GM18499 (cell line): ENCODE results near the gene VASH2.
A peak's percentile ranks its signal among the peaks of the same experiment; 100 is the strongest.
"Not testable (repeated sequence)": the region's sequence is repeated elsewhere in the genome, so short reads cannot be mapped to it uniquely, and the experiment has no call there.

Experiments used
- ATAC-seq: cut with Tn5 transposase; IDR thresholded peaks from one replicate; pipeline ENCODE4 v1.9.1; 2021; ENCODE audit warnings: moderate number of reproducible peaks; ENCODE audit not compliant: insufficient read depth, unreplicated experiment

Gene VASH2

GRCh38 chr1:212977781-212978645 is 27.7 kb downstream of the VASH2 start:
- no peak for ATAC-seq

DNA sequence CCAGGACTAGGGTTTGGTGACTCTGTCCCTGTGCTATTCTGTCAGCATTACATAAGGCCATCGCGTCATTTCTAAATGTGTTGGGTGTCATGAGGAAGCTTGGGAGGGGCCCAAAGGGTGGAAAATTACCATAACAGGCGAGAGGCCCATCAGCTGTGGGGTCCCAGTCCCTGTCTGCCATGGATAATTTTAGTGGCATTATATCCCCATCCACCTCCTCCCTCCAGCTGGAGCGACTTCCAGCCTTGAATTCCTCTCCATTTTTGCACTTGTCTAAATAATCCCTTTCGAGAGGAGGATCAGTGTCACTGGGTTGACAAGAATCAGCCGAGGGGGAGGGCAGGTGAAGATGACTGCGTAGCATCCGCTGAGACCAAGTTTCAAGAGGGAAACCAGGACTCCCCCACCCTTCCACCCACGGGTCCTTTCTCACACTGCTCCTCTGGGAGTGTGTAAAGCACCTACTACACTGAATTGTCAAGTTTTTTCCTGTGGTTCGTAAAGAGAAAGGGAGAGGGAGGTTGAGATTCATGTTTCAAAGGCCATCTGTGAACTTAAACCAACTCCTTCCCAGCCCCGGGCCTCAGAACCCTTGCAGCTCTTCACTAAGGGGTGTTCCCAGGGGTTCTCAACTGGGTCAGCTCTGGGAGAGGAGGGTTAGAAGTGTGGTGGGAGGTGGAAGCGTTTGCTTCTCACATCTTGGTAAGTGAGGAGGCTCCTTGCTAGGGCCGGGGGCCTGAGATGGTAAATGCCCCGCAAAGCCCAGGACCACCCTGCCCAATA is 29.2 kb downstream of the VASH2 start:
- ATAC-seq = peak; percentile 47

- ATAC-seq = no peak
These were observed 29.9 kb downstream of the VASH2 start for GRCh38 chr1:212980123-212980785.

- no peak for ATAC-seq
These were observed 30.7 kb downstream of the VASH2 start for GRCh38 chr1:212981025-212981495.

DNA sequence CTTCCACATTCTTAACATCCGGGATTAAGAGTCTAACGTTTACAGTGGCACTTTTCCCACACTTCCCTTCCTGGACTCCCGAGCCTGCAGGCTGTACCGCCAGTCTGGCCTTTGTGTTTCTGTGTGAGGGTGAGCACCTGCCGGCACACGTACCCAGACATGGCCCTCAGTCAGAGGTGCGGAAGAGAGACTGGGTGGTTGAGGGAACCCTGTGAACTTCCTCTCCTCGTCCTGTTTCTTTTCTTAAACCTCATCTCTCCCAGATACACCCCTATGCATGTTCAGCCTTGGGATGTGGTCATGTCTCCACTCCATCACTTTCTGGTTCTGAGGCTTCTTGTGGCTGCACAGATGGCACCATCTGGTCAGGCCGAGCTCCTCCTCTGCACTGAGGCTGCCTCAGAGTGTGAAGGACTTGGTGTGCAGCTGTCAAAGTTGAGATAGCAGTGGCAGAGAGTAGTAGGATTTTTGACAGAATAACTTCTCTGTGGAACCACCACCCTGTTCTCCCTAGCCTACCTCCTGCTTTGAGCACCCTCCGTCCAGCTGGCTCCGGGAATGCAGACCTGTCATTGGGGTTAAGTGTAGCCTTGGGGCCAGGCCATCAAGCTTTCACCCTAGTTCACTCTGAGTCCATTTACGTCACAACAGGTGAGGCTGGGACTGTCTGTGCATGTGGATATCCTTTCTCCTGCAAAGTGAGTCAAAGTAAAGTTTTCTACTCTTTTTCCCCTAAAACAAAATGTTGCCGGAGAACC is 31.4 kb downstream of the VASH2 start:
- peak; percentile 42 for ATAC-seq

GRCh38 chr1:212982430-212983152 is 32.2 kb downstream of the VASH2 start:
- ATAC-seq = no peak

- no peak for ATAC-seq
These were observed 33.1 kb downstream of the VASH2 start for GRCh38 chr1:212983482-212983881.

DNA sequence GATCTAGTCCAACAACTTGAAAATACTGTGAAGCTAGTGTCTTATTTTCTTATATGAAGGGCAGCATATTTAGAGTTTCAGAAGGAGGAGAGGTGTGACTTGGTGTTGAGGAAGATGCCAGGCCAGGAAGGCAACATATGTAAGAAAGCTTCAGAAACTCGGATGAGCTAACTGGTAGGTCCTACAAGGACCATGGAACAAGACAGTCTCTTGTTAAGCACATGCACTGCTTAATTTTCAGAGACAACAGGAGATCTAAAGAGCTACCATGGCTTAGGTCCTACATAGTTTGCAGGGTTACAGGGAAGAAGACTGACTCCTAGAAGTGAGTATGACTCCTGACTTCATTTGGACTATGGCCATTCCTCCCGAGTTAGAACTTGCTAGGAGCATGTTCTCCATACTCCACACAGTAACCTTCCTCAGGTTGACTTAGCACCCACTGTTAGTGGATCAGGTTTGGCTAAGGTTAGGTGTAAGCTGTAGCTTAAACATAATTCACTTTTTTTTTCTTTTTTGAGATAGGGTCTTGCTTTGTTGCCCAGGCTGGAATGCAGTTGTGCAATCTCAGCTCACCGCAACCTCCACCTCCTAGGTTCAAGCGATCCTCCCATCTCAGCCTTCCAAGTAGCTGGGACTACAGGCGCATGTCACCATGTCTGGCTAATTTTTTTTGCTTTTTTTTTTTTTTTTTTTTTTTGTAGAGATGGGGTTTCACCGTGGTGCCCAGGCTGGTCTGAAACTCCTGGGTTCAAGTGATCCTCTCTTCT is 34.4 kb downstream of the VASH2 start:
- no peak for ATAC-seq

GRCh38 chr1:212986551-212986950 is 36.2 kb downstream of the VASH2 start:
- ATAC-seq = no peak

GRCh38 chr1:212987702-212988322 is 37.5 kb downstream of the VASH2 start:
- no peak for ATAC-seq

- ATAC-seq = no peak
These were observed 39.9 kb downstream of the VASH2 start for GRCh38 chr1:212990276-212990675.

- ATAC-seq = not testable (repeated sequence)
These were observed 43.6 kb downstream of the VASH2 start for GRCh38 chr1:212993960-212994359.

DNA sequence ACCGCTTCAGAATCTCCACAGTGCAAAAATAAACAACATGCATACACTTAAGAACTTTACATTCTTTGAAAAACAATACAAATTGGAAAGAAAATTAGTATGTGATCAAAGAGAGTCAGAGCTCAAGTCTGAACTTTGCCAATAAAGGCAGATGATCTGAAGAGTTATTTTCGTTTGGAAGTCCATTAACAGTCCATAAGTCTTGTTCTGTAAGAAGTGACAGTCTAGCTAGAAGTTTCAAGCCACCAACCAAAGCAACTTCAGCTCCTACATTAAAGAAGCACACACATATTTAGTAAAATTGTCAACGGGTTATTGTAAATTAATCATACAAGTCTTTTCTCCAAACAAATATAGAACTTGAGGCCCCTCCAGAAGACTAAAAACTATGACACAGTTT is 44.6 kb downstream of the VASH2 start:
- no peak for ATAC-seq

DNA sequence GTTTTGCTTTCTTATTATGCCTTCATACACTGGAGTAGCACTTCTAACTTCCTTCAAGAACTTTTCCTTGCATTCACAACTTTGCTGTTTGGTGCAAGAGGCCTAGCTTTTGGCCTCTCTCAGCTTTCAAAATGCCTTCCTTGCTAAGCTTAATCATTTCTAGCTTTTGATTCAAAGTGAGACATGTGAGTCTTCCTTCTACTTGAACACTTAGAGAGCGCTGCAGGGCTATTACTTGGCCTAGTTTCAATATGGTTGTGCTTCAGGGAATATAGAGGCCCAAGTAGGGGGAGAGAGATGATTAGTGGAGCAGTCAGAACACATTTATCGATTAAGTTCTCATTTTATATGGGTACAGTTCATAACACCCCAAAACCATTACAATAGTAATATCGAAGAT is 52.9 kb downstream of the VASH2 start:
- no peak for ATAC-seq

DNA sequence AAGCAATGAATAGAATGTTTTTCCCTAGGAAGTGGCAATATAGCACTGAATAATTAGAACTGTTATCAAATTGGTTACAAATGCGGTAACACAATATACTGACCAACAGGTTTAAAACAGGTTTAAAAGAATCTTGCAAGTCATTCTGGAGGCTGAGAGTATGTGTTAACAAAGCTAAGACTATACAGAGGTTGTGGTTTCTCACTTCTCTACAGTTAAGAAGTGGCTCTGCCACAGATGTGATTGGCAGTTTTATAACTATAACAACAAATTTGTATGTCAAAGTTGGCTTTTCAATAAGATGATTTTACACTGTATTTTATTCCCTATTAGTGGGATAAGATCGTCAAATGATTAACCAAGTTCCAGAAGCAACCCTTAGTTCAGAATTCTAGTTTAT is 58.2 kb downstream of the VASH2 start:
- peak; percentile 75 for ATAC-seq

DNA sequence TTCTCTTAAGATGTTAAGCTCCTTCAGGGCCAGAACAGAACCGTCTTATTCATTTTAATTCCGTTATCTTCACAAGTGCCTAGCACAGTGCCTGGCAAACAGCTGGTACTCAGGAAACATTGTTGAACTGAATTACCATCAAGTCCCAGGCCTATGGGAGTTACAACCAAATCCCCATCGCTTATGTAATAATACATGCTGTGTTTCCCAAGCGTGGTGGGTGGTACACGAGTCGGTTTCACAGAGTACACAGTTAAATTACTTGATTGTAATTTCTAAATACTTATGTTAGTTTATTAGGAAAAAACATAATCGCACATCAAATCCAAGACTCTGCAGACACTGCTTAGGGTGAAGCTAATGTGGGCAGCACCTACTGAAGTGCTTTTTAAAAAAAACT is 64.3 kb downstream of the VASH2 start:
- no peak for ATAC-seq

DNA sequence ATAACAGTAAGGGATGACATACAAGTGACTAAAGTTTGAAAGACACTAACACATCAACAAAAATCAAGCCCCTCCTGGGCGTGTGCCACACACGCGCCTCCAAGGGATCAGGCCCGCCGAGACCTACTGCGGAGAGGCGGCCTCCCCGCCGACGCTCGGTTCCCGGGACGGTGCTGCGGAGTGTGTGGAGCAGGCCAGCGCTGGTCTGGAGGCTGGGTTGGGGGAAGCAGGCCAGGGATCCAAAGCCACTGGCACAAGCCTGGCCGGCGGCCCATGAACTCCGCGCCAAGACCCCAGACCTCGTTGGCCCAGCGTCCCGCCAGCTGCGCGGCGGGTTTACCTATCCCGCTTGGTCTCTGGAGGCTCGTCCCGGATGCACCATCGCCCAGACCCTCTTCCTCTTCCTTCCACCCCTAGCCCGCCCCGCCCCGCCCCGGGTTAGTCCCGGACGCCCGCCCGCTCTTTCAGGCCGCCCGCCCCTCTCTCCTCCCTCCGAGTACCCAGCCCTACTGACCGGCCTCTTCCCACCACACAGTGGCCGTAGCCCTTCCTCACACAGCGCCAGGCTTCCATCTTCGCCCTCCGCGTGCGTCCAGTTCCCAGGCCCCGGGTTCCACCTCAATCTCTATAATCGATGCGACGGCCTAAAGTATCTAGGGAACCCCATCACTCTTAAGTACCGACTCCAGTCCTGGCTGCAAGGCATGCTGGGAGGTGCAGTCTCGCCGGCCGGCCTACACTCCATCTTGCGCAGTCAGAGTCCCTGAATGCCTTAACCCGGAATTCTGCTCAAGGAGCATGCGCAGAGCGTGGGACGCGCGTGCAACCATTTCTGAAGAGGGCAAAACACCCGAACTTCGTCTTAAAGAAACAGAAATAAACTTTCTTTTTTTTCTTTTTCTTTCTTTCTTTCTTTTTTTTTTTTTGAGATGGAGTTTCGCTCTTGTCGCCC is 65.0 kb downstream of the VASH2 start, which contains the start of gene ANGEL2:
TSS of gene ANGEL2 (minus strand) at position 769 of the 952 bp plus-strand sequence. CDS start at position 573, 196 bp downstream.
- ATAC-seq = peak; percentile 71
